K562 (cell line): ENCODE results near the gene ERRFI1. TPM values are rescaled to one million over a fixed set of nuclear protein-coding genes. Genes with fewer than 3 reads are reported as not detected.

Source experiments
- ATF7 ChIP-seq: fragments of 450-650 bp; IDR thresholded peaks from 2 replicates; pipeline ENCODE4 v1.7.1; 2014; ENCODE audit warnings: mild to moderate bottlenecking, moderate library complexity
- FOSL1 ChIP-seq: fragments of 200-800 bp; sonication (Bioruptor generic); conservative IDR thresholded peaks from 2 replicates; pipeline ENCODE4 v1.6.1; 2016; ENCODE audit warnings: missing genetic modification characterization, missing compliant biosample characterization
- HNRNPUL1 ChIP-seq: fragments of 200-400 bp; formaldehyde crosslinking; IDR thresholded peaks from 2 replicates; pipeline ENCODE4 v1.6.1; 2017; ENCODE audit warnings: low read length
- JUND ChIP-seq, 2 experiments: IDR thresholded peaks; 2 replicates in 1 of 2; 3 replicates in 1 of 2; pipeline ENCODE4 v1.6.1; 2011; ENCODE audit warnings: borderline replicate concordance in 2 of 2, low read depth in 2 of 2, low read length in 2 of 2, improper control_type of control experiment in 1 of 2, missing biosample characterization in 1 of 2, missing genetic modification characterization in 1 of 2, missing genetic modification reagents in 1 of 2
- NFIC ChIP-seq: fragments of 450-650 bp; IDR thresholded peaks from 2 replicates; pipeline ENCODE4 v1.6.1; 2017; ENCODE audit warnings: mild to moderate bottlenecking, inconsistent platforms
- RBM14 ChIP-seq: fragments of 200-400 bp; formaldehyde crosslinking; IDR thresholded peaks from 2 replicates; pipeline ENCODE4 v1.6.1; 2018; ENCODE audit warnings: low read depth, mild to moderate bottlenecking, low read length, moderate library complexity, borderline replicate concordance; ENCODE audit not compliant: insufficient read depth
- RCOR1 ChIP-seq, 2 experiments: IDR thresholded peaks; 2 replicates each; pipeline ENCODE4 v1.6.1; 2012; ENCODE audit warnings: low read depth in 2 of 2, low read length in 2 of 2, borderline replicate concordance in 1 of 2, improper control_type of control experiment in 1 of 2
- SMARCA4 ChIP-seq: fragments of 450-650 bp; IDR thresholded peaks from 2 replicates; pipeline ENCODE4 v1.6.1; 2016
- SPI1 ChIP-seq: IDR thresholded peaks from 2 replicates; pipeline ENCODE4 v1.6.1; 2011; ENCODE audit warnings: low read depth, low read length, control low read depth, borderline replicate concordance
- TEAD4 ChIP-seq, 2 experiments: sonication (generic) in 1 of 2; formaldehyde crosslinking in 1 of 2; IDR thresholded peaks; 2 replicates each; pipeline versions ENCODE4 v1.6.1 to v1.8.0; 2012 to 2022; ENCODE audit warnings: borderline replicate concordance in 1 of 2, inconsistent platforms in 1 of 2, low read length in 1 of 2, mild to moderate bottlenecking in 1 of 2, missing genetic modification reagents in 1 of 2
- ZKSCAN1 ChIP-seq: fragments of 150-350 bp; IDR thresholded peaks from 2 replicates; pipeline ENCODE4 v1.6.1; 2016; ENCODE audit warnings: low read depth, low read length
- ZNF77 ChIP-seq: fragments of 250-450 bp; sonication (Bioruptor Pico); IDR thresholded peaks from 2 replicates; pipeline ENCODE4 v1.5.0; 2020
- polyA plus RNA-seq, 8 experiments: library from polyadenylated mRNA; depleted of rRNA in 4 of 8; stranded (reverse) in 5 of 8; unstranded in 3 of 8; fragments of >200 nt; fragmentation: Nextera tagmentation in 2 of 8; fragmentation: Illumina TruSeq in 1 of 8; extraction: Ambion mirVana in 2 of 8; extraction: Trizol in 1 of 8; gene quantifications; 2 replicates each; pipeline versions ENCODE4 v1.2.1 to v1.2.3, GENCODE V29; 2011 to 2014; ENCODE audit warnings: inconsistent platforms in 1 of 8, missing spikeins in 1 of 8
- total RNA-seq, 7 experiments: library from RNA; depleted of rRNA in 6 of 7; stranded (reverse); fragments of >200 nt in 6 of 7; fragmentation: Illumina TruSeq in 2 of 7; extraction: Trizol in 2 of 7; gene quantifications; 2 replicates each; pipeline versions ENCODE4 v1.2.1 to v1.2.3, GENCODE V29; 2011 to 2021; ENCODE audit warnings: low replicate concordance in 1 of 7
- TF ChIP-seq, protein P1 (sequence below), 3 experiments: IDR thresholded peaks in 2 of 3; conservative IDR thresholded peaks in 1 of 3; 2 replicates each; pipeline ENCODE4 v1.5.1; 2011 to 2012; ENCODE audit warnings: low read length in 3 of 3, mild to moderate bottlenecking in 3 of 3, control low read depth in 2 of 3, improper control_type of control experiment in 1 of 3, inconsistent platforms in 1 of 3, low read depth in 1 of 3, mixed read lengths in 1 of 3, moderate library complexity in 1 of 3; ENCODE audit not compliant: insufficient read depth in 2 of 3
- TF ChIP-seq, protein P2 (sequence below): fragments of 450-650 bp; IDR thresholded peaks from 2 replicates; pipeline ENCODE4 v1.6.1; 2014; ENCODE audit warnings: low read depth, mild to moderate bottlenecking, moderate library complexity, borderline replicate concordance
- TF ChIP-seq, protein P3 (sequence below), 2 experiments: fragments of 450-650 bp in 1 of 2; sonication (generic) in 1 of 2; formaldehyde crosslinking in 1 of 2; IDR thresholded peaks in 1 of 2; conservative IDR thresholded peaks in 1 of 2; 2 replicates each; pipeline versions ENCODE4 v1.6.1 to v1.8.1; 2016 to 2023; ENCODE audit warnings: mild to moderate bottlenecking in 2 of 2, moderate library complexity in 2 of 2, inconsistent platforms in 1 of 2, missing genetic modification reagents in 1 of 2
- TF ChIP-seq, protein P4 (sequence below): fragments of 450-650 bp; IDR thresholded peaks from 2 replicates; pipeline ENCODE4 v1.6.1; 2017; ENCODE audit warnings: antibody characterized with exemption, mild to moderate bottlenecking

The ERRFI1 gene
- total and polyA plus RNA-seq, 9 of the 15 experiments (the other 6 are each of a cell fraction or from before 2014, with no cell fraction given): 0.67 to 4.4 (median 1.1) TPM

DNA sequence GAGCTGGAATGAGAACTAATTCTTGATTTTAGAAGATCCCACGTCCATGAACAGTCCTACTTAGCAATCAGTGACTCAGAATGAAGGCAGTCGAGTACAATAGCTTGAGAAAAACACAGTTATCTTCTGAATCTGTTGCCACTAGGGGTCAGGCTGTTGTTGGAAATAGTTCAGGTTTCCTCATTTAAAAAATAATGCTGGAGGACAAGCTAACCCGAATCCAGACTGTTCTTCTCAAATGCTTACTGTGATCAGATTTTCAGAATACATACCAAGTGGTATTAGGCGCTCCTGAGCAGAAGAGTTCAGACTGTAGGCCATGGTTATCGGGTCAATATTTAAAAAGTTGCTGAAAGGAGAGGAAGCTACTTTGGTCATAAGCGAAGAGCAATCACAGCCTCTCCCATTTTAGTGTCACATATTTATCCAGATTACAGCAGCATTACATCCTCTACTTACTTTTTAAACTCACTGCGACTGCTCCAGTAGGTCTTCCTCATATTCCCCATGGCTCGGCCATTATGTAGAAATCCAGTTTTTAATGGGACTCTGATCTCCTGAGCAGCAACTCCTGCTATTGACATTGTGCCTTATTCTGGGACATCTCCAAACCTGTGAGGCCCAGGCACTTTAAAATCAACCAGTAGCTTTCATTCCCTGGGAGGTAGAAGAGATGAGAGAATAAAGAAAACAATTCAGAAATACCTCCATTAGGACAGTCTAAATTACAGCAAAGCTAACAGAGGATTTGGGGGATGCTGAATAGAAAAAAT is 10.9 kb downstream of the ERRFI1 start (continued):
- TF ChIP-seq, protein P1, sequence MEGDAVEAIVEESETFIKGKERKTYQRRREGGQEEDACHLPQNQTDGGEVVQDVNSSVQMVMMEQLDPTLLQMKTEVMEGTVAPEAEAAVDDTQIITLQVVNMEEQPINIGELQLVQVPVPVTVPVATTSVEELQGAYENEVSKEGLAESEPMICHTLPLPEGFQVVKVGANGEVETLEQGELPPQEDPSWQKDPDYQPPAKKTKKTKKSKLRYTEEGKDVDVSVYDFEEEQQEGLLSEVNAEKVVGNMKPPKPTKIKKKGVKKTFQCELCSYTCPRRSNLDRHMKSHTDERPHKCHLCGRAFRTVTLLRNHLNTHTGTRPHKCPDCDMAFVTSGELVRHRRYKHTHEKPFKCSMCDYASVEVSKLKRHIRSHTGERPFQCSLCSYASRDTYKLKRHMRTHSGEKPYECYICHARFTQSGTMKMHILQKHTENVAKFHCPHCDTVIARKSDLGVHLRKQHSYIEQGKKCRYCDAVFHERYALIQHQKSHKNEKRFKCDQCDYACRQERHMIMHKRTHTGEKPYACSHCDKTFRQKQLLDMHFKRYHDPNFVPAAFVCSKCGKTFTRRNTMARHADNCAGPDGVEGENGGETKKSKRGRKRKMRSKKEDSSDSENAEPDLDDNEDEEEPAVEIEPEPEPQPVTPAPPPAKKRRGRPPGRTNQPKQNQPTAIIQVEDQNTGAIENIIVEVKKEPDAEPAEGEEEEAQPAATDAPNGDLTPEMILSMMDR (IDR thresholded peaks at IDR 0.05 in 2 of 3, conservative IDR thresholded peaks at IDR 0.05 in 1 of 3; ENCODE audit: insufficient read depth in 2 of 3, low read depth in 1 of 3, low read length in 3 of 3): peak; percentile 77 to 93 (median 85)
- TF ChIP-seq NFIC (peak; percentile 27; the same call in 1 of the 2 replicates), SMARCA4 (0 out of 2 replicates have a peak, but pooled peaks have one; percentile 24), ZNF77 (CRISPR knock-in tag) (no peak), RCOR1 (IDR thresholded peaks at IDR 0.05; ENCODE audit: borderline replicate concordance in 1 of 2, low read depth in 2 of 2, low read length in 2 of 2) (peak in 1 of 2 experiments; percentile 61; a peak in 1 of 4 replicates), FOSL1 (tag) (peak; percentile 68), TEAD4 (IDR thresholded peaks at IDR 0.05; ENCODE audit: low read length) (peak; percentile 50; the same call in 1 of the 2 replicates), TEAD4 (CRISPR knock-in tag; IDR thresholded peaks at IDR 0.05; ENCODE audit: borderline replicate concordance) (no peak), JUND (IDR thresholded peaks at IDR 0.05; ENCODE audit: borderline replicate concordance, low read depth, low read length) (peak; percentile 57; the same call in 1 of the 2 replicates), JUND (tag; IDR thresholded peaks at IDR 0.05; ENCODE audit: borderline replicate concordance, low read depth, low read length) (peak; percentile 44; the same call in 1 of the 3 replicates), RBM14 (no peak), ZKSCAN1 (no peak), HNRNPUL1 (no peak), ATF7 (peak; percentile 24; the same call in 1 of the 2 replicates), SPI1 (peak; percentile 40; the same call in 1 of the 2 replicates)
- TF ChIP-seq, protein P2, sequence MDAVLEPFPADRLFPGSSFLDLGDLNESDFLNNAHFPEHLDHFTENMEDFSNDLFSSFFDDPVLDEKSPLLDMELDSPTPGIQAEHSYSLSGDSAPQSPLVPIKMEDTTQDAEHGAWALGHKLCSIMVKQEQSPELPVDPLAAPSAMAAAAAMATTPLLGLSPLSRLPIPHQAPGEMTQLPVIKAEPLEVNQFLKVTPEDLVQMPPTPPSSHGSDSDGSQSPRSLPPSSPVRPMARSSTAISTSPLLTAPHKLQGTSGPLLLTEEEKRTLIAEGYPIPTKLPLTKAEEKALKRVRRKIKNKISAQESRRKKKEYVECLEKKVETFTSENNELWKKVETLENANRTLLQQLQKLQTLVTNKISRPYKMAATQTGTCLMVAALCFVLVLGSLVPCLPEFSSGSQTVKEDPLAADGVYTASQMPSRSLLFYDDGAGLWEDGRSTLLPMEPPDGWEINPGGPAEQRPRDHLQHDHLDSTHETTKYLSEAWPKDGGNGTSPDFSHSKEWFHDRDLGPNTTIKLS: no peak
- TF ChIP-seq, protein P3, sequence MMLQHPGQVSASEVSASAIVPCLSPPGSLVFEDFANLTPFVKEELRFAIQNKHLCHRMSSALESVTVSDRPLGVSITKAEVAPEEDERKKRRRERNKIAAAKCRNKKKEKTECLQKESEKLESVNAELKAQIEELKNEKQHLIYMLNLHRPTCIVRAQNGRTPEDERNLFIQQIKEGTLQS (IDR thresholded peaks at IDR 0.05): peak; percentile 28; the same call in 1 of the 2 replicates
- TF ChIP-seq, protein P3 (CRISPR knock-in tag; conservative IDR thresholded peaks at IDR 0.05): 0 out of 2 replicates have a peak, but pooled peaks have one; percentile 20
- TF ChIP-seq, protein P4, sequence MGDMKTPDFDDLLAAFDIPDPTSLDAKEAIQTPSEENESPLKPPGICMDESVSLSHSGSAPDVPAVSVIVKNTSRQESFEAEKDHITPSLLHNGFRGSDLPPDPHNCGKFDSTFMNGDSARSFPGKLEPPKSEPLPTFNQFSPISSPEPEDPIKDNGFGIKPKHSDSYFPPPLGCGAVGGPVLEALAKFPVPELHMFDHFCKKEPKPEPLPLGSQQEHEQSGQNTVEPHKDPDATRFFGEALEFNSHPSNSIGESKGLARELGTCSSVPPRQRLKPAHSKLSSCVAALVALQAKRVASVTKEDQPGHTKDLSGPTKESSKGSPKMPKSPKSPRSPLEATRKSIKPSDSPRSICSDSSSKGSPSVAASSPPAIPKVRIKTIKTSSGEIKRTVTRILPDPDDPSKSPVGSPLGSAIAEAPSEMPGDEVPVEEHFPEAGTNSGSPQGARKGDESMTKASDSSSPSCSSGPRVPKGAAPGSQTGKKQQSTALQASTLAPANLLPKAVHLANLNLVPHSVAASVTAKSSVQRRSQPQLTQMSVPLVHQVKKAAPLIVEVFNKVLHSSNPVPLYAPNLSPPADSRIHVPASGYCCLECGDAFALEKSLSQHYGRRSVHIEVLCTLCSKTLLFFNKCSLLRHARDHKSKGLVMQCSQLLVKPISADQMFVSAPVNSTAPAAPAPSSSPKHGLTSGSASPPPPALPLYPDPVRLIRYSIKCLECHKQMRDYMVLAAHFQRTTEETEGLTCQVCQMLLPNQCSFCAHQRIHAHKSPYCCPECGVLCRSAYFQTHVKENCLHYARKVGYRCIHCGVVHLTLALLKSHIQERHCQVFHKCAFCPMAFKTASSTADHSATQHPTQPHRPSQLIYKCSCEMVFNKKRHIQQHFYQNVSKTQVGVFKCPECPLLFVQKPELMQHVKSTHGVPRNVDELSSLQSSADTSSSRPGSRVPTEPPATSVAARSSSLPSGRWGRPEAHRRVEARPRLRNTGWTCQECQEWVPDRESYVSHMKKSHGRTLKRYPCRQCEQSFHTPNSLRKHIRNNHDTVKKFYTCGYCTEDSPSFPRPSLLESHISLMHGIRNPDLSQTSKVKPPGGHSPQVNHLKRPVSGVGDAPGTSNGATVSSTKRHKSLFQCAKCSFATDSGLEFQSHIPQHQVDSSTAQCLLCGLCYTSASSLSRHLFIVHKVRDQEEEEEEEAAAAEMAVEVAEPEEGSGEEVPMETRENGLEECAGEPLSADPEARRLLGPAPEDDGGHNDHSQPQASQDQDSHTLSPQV: peak; percentile 22; the same call in 1 of the 2 replicates
